Heart right ventricle (tissue), 16 donors: Measurements from ENCODE around the gene CISTR. TPM values are rescaled to one million over a fixed set of nuclear protein-coding genes. Genes with fewer than 3 reads are reported as not detected.
"Not testable (repeated sequence)": the region's sequence is repeated elsewhere in the genome, so short reads cannot be mapped to it uniquely, and the experiment has no call there.

Experiments
- ATAC-seq, 8 donors: fragments of 200-7000 bp; cut with Tn5 transposase; one replicate each; pipeline ENCODE4 v1.9.1; 2020; ENCODE audit warnings: mild to moderate bottlenecking in 8 of 8, moderate library complexity in 8 of 8, moderate number of reproducible peaks in 1 of 8
- DNase-seq, 2 donors: peaks; one replicate each; pipeline ENCODE4 v3.0.0-alpha.2; 2020
- H3K27ac ChIP-seq, 10 donors: fragments of 200-600 bp; sonication (generic) in 2 of 10; one replicate each; pipeline versions ENCODE4 v1.5.0 to v1.8.0; 2020 to 2022; ENCODE audit warnings: mild to moderate bottlenecking in 3 of 10
- H3K27me3 ChIP-seq, 7 donors: fragments of 200-600 bp; one replicate each; pipeline ENCODE4 v1.8.0; 2021 to 2022; ENCODE audit warnings: mild to moderate bottlenecking in 2 of 7
- H3K36me3 ChIP-seq, 9 donors: fragments of 200-600 bp; sonication (generic) in 1 of 9; one replicate each; pipeline versions ENCODE4 v1.5.0 to v1.8.0; 2020 to 2022; ENCODE audit warnings: mild to moderate bottlenecking in 2 of 9
- H3K4me1 ChIP-seq, 9 donors: fragments of 200-600 bp; sonication (generic) in 1 of 9; one replicate each; pipeline versions ENCODE4 v1.5.0 to v1.8.0; 2020 to 2022; ENCODE audit warnings: mild to moderate bottlenecking in 4 of 9
- H3K4me3 ChIP-seq, 10 donors: fragments of 200-600 bp; sonication (generic) in 2 of 10; one replicate each; pipeline versions ENCODE4 v1.5.0 to v1.8.0; 2020 to 2022; ENCODE audit warnings: mild to moderate bottlenecking in 7 of 10, moderate library complexity in 2 of 10
- H3K9me3 ChIP-seq, 11 donors: fragments of 200-600 bp in 10 of 11; sonication (generic) in 2 of 11; one replicate each; pipeline versions ENCODE4 v1.5.0 to v1.8.0; 2013 to 2022; ENCODE audit warnings: mild to moderate bottlenecking in 2 of 11, control low read depth in 1 of 11, moderate library complexity in 1 of 11
- CTCF ChIP-seq, 9 donors: fragments of 200-600 bp; sonication (generic) in 2 of 9; IDR thresholded peaks; one replicate each; pipeline versions ENCODE4 v1.5.0 to v1.8.0; 2021 to 2022; ENCODE audit warnings: antibody characterized with exemption in 9 of 9, mild to moderate bottlenecking in 5 of 9, moderate library complexity in 1 of 9
- WGBS, 2 donors: extraction: QIAGEN DNeasy Blood & Tissue Kit; methylation state at CpG; one replicate each; pipeline ENCODE4 v1.1.7; 2013; ENCODE audit warnings: inconsistent platforms in 1 of 2; 5-methylcytosine and 5-hydroxymethylcytosine counted together
- intact Hi-C, 10 donors: fragments of 100-400 bp; cut with DNase I; formaldehyde crosslinking; loops; one replicate each; pipeline versions ENCODE4 v1.11.1 to v1.14.2; 2022
- polyA plus RNA-seq, 2 donors: library from polyadenylated mRNA; stranded (reverse); fragments of 200-250 nt; gene quantifications; one replicate each; pipeline ENCODE4 v1.2.3, GENCODE V29; 2013
- total RNA-seq, 10 donors: library from RNA; stranded (reverse); fragmentation: NEBNext Ultra II Directional in 3 of 10; extraction: Animal tissue kit (Norgen Biotek cat#: 25700) in 3 of 10; gene quantifications; one replicate each; pipeline versions ENCODE4 v1.2.1 to v1.2.4, GENCODE V29; 2021 to 2023
- donor health status: Arrhythmogenic right ventricular cardiomyopathy.
- donor health status: ischemic (EF 13 %, LVEDD 7.1; RV severe dilation, severe dysfunction).
- donor health status: healthy with polysubstance abuse.
- donor health status: DM: no; HTN: yes; CAD: no.
- donor health status: DM: no; HTN: no; CAD: no.
- donor health status: ischemic (EF 25% LVEDD 6.9; RV normal size, moderate dysfunction).
- donor health status: ischemic (EF 25% LVEDD 5.7; RV mildly dilated, moderate dysfunction).
- donor health status: healthy.
- donor health status: DM: yes; HTN: yes; CAD: no.
- donor health status: Ischemic cardiomyopathy.
- donor health status: ischemic (EF 35%, LVEDD 5.7; RV mildly dilated, moderate dysfunction).
- donor health status: nonischemic (EF 11% LVEDD 7.7; RV severe dilation, severe dysfunction).
- donor health status: DM: yes; HTN: yes; CAD: no.
- donor health status: PGD.
- donor health status: ischemic (EF 29% LVEDD 5.4; RV normal size, mild dysfunction).
- donor health status: nonischemic (EF 23%, LVEDD 6.1; RV moderate dilation, normal function).

The CISTR gene
- total and polyA plus RNA-seq, 12 donors, result 0.16 to 3.6 (median 2.6) TPM; not detected in 1

GRCh38 chr12:53764615-53765014 lies 12.8 kb upstream of the CISTR start:
- Histone ChIP-seq H3K27ac (no peak overlapping the region), H3K27me3 (peaks cover 0 to 80% (median 73%) of the 10 kb centered on the region in 7 donors), H3K9me3 (no peaks in the 10 kb centered on the region), H3K36me3 (no peaks in the 10 kb centered on the region), H3K4me1 (no peaks in the 10 kb centered on the region), H3K4me3 (no peak overlapping the region)
- ATAC-seq (no peak), DNase-seq (no peak)
- intact Hi-C loops, result loop anchor here in 1 of 10 donors (10.0 kb wide), 1 partner anchor 440 kb away; no protein-coding TSS in a partner anchor
- TF ChIP-seq CTCF (IDR thresholded peaks at IDR 0.05), result no peak
- 80 to 84% methylated on average over 4 of the region's 4 CpGs for WGBS, 2 donors

GRCh38 chr12:53762793-53763192 lies 11.0 kb upstream of the CISTR start:
- not testable (repeated sequence) for ATAC-seq, H3K4me1 ChIP-seq, H3K36me3 ChIP-seq, H3K4me3 ChIP-seq, H3K27ac ChIP-seq, DNase-seq, H3K9me3 ChIP-seq
- peaks cover 0 to 96% (median 80%) of the 10 kb centered on the region in 7 donors for H3K27me3 ChIP-seq
- intact Hi-C loops, result loop anchor here in 1 of 10 donors (10.0 kb wide), 1 partner anchor 442 kb away; no protein-coding TSS in a partner anchor
- WGBS, 2 donors, result 92 to 93% methylated on average over 3 of the region's 3 CpGs

GRCh38 chr12:53761306-53761705 lies 9.5 kb upstream of the CISTR start:
- Histone ChIP-seq H3K27ac (no peak overlapping the region), H3K4me3 (no peak overlapping the region), H3K9me3 (no peaks in the 10 kb centered on the region), H3K36me3 (no peaks in the 10 kb centered on the region), H3K27me3 (peaks cover 0 to 90% (median 68%) of the 10 kb centered on the region in 7 donors), H3K4me1 (peaks cover 0 to 11% (median 5%) of the 10 kb centered on the region in 9 donors)
- no peak for ATAC-seq
- TF ChIP-seq CTCF (IDR thresholded peaks at IDR 0.05), result no peak
- DNase-seq, result no peak
- intact Hi-C loops, result loop anchor here in 1 of 10 donors (10.0 kb wide), 1 partner anchor 443 kb away; no protein-coding TSS in a partner anchor

- H3K27me3 ChIP-seq, result peaks cover 0 to 85% (median 48%) of the 10 kb centered on the region in 7 donors
- TF ChIP-seq CTCF (IDR thresholded peaks at IDR 0.05), result no peak
These were observed 7.5 kb upstream of the CISTR start for GRCh38 chr12:53759261-53759660.

GRCh38 chr12:53758730-53759103 lies 6.9 kb upstream of the CISTR start:
- Histone ChIP-seq H3K4me1 (peaks cover 0 to 30% (median 9%) of the 10 kb centered on the region in 9 donors), H3K27ac (no peak overlapping the region), H3K4me3 (no peak overlapping the region), H3K27me3 (peaks cover 0 to 85% (median 45%) of the 10 kb centered on the region in 7 donors), H3K9me3 (no peaks in the 10 kb centered on the region), H3K36me3 (no peaks in the 10 kb centered on the region)
- intact Hi-C loops, result no loop called here
- no peak for ATAC-seq
- DNase-seq, result no peak
- 57 to 58% methylated on average over 8 of the region's 8 CpGs for WGBS, 2 donors
- TF ChIP-seq CTCF (IDR thresholded peaks at IDR 0.05), result no peak

More at GRCh38 chr12:53759261-53759660, 7.5 kb upstream of the CISTR start:
- 87% methylated on average over 2 of the region's 2 CpGs for WGBS, 2 donors
- Histone ChIP-seq H3K9me3 (no peaks in the 10 kb centered on the region), H3K4me1 (peaks cover 0 to 28% (median 9%) of the 10 kb centered on the region in 9 donors), H3K36me3 (no peaks in the 10 kb centered on the region), H3K27ac (no peak overlapping the region), H3K4me3 (no peak overlapping the region)
- no peak for DNase-seq
- no peak for ATAC-seq
- intact Hi-C loops, result no loop called here
